Breast epithelium (tissue), 4 donors: ENCODE measurements around the gene NXF3. TPM values are rescaled to one million over a fixed set of nuclear protein-coding genes. Genes with fewer than 3 reads are reported as not detected.
"Not testable (repeated sequence)": the region's sequence is repeated elsewhere in the genome, so short reads cannot be mapped to it uniquely, and the experiment has no call there.

Experiments
- DNase-seq, 2 donors: peaks; one replicate each; pipeline ENCODE4 v3.0.0-alpha.2; 2019; ENCODE audit warnings: low spot score in 2 of 2
- H3K27ac ChIP-seq, 2 donors: fragments of 200-600 bp; sonication (generic) in 1 of 2; one replicate each; pipeline ENCODE4 v1.5.1; 2016 to 2019; ENCODE audit warnings: mild to moderate bottlenecking in 1 of 2
- H3K27me3 ChIP-seq, 2 donors: fragments of 200-600 bp; sonication (generic) in 1 of 2; one replicate each; pipeline versions ENCODE4 v1.5.1 to v1.6.0; 2017 to 2019; ENCODE audit warnings: control low read depth in 1 of 2, mild to moderate bottlenecking in 1 of 2
- H3K36me3 ChIP-seq: fragments of 200-600 bp; one replicate; pipeline ENCODE4 v1.5.1; 2019
- H3K4me1 ChIP-seq, 2 donors: fragments of 200-600 bp; sonication (generic); one replicate each; pipeline ENCODE4 v1.5.1; 2016 to 2019; ENCODE audit warnings: control low read depth in 1 of 2
- H3K4me3 ChIP-seq, 3 donors: fragments of 200-600 bp; sonication (generic); 1 replicate in 2 of 3; 2 replicates in 1 of 3; pipeline ENCODE4 v1.5.1; 2016 to 2019; ENCODE audit warnings: mild to moderate bottlenecking in 3 of 3, moderate library complexity in 2 of 3
- H3K9me3 ChIP-seq, 2 donors: fragments of 200-600 bp; sonication (generic) in 1 of 2; one replicate each; pipeline ENCODE4 v1.5.1; 2016 to 2019; ENCODE audit warnings: control low read depth in 1 of 2
- POLR2A ChIP-seq: fragments of 450-650 bp; IDR thresholded peaks from one replicate; pipeline ENCODE4 v1.6.1; 2016; ENCODE audit warnings: antibody characterized with exemption, mild to moderate bottlenecking, moderate library complexity
- POLR2AphosphoS5 ChIP-seq, 3 donors: sonication (generic); formaldehyde crosslinking; IDR thresholded peaks; one replicate each; pipeline ENCODE4 v1.6.1; 2017; ENCODE audit warnings: antibody characterized with exemption in 3 of 3
- intact Hi-C: fragments of 100-400 bp; cut with DNase I; formaldehyde crosslinking; loops from one replicate; pipeline ENCODE4 v1.15.1; 2023; ENCODE audit warnings: low total_unique reads
- total RNA-seq, 3 donors: library from RNA; depleted of rRNA; stranded (reverse); fragments of >200 nt; gene quantifications; one replicate each; pipeline ENCODE4 v1.1.0, GENCODE V29; 2016
- TF ChIP-seq, protein P1 (sequence below), 3 donors: fragments of 450-650 bp; IDR thresholded peaks; one replicate each; pipeline ENCODE4 v1.5.1; 2016 to 2017; ENCODE audit warnings: antibody characterized with exemption in 3 of 3, mild to moderate bottlenecking in 3 of 3, moderate library complexity in 3 of 3

The NXF3 gene, protein sequence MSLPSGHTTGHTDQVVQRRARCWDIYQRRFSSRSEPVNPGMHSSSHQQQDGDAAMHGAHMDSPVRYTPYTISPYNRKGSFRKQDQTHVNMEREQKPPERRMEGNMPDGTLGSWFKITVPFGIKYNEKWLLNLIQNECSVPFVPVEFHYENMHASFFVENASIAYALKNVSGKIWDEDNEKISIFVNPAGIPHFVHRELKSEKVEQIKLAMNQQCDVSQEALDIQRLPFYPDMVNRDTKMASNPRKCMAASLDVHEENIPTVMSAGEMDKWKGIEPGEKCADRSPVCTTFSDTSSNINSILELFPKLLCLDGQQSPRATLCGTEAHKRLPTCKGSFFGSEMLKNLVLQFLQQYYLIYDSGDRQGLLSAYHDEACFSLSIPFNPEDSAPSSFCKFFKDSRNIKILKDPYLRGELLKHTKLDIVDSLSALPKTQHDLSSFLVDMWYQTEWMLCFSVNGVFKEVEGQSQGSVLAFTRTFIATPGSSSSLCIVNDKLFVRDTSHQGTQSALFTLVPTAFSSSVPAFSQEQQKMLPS
- 1 to 10 TPM in 1 of 3 donors, not detected in 2; 3.5 TPM for total RNA-seq

DNA sequence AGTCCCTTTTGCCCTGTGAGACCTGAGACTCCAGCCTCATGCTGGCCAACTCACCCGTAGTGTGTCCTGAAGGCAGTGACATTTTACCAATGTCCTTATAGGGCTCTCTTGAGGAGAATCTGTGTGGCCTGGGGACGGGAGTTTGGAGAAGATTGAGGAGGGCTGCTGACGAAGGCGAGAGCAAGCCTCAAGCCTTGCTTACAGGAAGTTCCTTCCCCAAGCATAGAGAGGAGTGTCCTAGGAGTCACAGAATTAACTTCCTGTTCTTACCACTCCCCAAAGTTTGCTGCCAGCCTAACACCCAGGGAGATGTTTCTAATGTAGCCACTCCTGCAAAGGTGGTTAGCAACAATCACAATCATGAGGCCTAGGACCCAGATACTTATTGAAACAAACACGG lies at the start of gene NXF3:
Gene NXF3, minus strand, starts transcription at position 202 of the 400 bp plus-strand sequence. Its CDS starts 120 bp downstream, at position 82.
- intact Hi-C loops, result no loop called here
- Histone ChIP-seq H3K27ac (no peak within 1 kb of the TSS), H3K9me3 (no peaks in the 10 kb centered on the region), H3K4me3 (no peak within 1 kb of the TSS), H3K27me3 (peaks cover 0 to 11% of the 10 kb centered on the region in 2 donors), H3K36me3 (no peaks in the 10 kb centered on the region), H3K4me1 (no peaks in the 10 kb centered on the region)
- no peak for DNase-seq
- TF ChIP-seq POLR2AphosphoS5 (IDR thresholded peaks at IDR 0.05) (no peak), POLR2A (no peak)
- TF ChIP-seq, protein P1, sequence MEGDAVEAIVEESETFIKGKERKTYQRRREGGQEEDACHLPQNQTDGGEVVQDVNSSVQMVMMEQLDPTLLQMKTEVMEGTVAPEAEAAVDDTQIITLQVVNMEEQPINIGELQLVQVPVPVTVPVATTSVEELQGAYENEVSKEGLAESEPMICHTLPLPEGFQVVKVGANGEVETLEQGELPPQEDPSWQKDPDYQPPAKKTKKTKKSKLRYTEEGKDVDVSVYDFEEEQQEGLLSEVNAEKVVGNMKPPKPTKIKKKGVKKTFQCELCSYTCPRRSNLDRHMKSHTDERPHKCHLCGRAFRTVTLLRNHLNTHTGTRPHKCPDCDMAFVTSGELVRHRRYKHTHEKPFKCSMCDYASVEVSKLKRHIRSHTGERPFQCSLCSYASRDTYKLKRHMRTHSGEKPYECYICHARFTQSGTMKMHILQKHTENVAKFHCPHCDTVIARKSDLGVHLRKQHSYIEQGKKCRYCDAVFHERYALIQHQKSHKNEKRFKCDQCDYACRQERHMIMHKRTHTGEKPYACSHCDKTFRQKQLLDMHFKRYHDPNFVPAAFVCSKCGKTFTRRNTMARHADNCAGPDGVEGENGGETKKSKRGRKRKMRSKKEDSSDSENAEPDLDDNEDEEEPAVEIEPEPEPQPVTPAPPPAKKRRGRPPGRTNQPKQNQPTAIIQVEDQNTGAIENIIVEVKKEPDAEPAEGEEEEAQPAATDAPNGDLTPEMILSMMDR (IDR thresholded peaks at IDR 0.05), result no peak

DNA sequence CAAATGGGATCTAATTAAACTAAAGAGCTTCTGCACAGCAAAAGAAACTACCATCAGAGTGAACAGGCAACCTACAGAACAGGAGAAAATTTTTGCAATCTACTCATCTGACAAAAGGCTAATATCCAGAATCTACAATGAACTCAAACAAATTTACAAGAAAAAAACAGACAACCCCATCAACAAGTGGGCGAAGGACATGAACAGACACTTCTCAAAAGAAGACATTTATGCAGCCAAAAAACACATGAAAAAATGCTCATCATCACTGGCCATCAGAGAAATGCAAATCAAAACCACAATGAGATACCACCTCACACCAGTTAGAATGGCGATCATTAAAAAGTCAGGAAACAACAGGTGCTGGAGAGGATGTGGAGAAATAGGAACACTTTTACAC lies 43.6 kb upstream of the NXF3 start:
- intact Hi-C loops, H3K9me3 ChIP-seq, H3K4me3 ChIP-seq, H3K36me3 ChIP-seq, DNase-seq, H3K4me1 ChIP-seq, H3K27ac ChIP-seq: not testable (repeated sequence)
- H3K27me3 ChIP-seq, result peaks cover 0 to 12% of the 10 kb centered on the region in 2 donors

DNA sequence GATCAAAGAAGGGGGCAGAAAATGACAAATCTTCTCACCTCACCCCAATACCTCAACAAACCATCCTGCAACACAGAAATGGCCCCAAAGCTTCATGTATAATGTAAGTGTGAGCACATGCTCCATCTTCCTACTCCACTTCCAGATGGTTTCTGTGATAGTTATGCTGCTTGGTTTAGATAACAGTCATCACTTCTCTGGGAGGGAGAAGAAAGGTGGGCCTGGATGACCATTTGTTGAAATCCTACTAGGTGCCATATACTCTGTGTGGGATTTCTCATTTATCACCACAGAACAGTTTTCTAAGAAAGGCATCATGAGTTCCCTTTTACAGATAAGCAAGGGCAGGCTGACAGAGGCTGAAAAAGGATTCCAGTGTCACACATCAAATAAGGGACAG lies 31.3 kb upstream of the NXF3 start:
- Histone ChIP-seq H3K27me3 (peaks cover 0 to 20% of the 10 kb centered on the region in 2 donors), H3K4me3 (no peak overlapping the region), H3K4me1 (no peaks in the 10 kb centered on the region), H3K27ac (no peak overlapping the region), H3K9me3 (peaks cover 0 to 6% of the 10 kb centered on the region in 2 donors), H3K36me3 (no peaks in the 10 kb centered on the region)
- intact Hi-C loops, result no loop called here
- no peak for TF ChIP-seq POLR2A
- no peak for TF ChIP-seq POLR2AphosphoS5 (IDR thresholded peaks at IDR 0.05)
- TF ChIP-seq, protein P1 (IDR thresholded peaks at IDR 0.05), result no peak
- DNase-seq, result no peak

DNA sequence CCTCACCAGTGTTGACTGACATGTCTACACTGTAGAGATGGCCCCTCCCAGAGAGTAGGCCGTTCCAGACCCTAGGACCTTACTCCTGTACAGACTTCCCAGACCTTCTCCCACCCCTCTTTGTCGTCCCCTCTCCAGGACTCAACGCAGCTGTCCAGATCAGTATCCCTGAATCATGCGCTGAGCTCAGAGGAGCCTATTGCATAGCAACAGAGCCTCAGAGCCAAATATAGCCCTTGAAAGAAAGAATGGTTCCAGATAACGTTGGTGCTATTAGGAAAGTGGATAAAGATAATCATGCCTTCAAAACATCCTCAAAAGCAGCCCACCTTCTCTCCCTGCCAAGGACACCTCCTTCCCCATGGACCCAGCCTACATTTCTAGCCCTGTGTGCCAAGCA lies 27.8 kb upstream of the NXF3 start:
- intact Hi-C loops, result no loop called here
- Histone ChIP-seq H3K4me1 (no peaks in the 10 kb centered on the region), H3K27me3 (peaks cover 0 to 19% of the 10 kb centered on the region in 2 donors), H3K36me3 (no peaks in the 10 kb centered on the region), H3K4me3 (no peak overlapping the region), H3K9me3 (peaks cover 0 to 6% of the 10 kb centered on the region in 2 donors), H3K27ac (no peak overlapping the region)
- TF ChIP-seq POLR2AphosphoS5 (IDR thresholded peaks at IDR 0.05), result no peak
- TF ChIP-seq POLR2A, result no peak
- TF ChIP-seq, protein P1 (IDR thresholded peaks at IDR 0.05), result no peak
- no peak for DNase-seq

DNA sequence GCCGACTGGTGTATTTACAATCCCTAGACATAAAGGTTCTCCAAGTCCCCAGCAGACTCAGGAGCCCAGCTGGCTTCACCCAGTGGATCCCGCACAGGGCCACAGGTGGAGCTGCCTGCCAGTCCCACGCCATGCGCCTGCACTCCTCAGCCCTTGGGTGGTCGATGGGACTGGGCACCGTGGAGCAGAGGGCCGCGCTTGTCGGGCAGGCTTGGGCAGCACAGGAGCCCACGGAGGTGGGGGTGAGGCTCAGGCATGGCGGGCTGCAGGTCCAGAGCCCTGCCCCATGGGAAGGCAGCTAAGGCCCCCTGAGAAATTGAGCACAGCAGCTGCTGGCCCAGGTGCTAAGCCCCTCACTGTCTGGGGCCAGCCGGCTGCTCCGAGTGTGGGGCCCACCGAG lies 24.0 kb upstream of the NXF3 start:
- intact Hi-C loops, H3K27ac ChIP-seq, DNase-seq, H3K4me1 ChIP-seq, H3K36me3 ChIP-seq, H3K4me3 ChIP-seq, H3K9me3 ChIP-seq: not testable (repeated sequence)
- H3K27me3 ChIP-seq, result peaks cover 0 to 46% of the 10 kb centered on the region in 2 donors

DNA sequence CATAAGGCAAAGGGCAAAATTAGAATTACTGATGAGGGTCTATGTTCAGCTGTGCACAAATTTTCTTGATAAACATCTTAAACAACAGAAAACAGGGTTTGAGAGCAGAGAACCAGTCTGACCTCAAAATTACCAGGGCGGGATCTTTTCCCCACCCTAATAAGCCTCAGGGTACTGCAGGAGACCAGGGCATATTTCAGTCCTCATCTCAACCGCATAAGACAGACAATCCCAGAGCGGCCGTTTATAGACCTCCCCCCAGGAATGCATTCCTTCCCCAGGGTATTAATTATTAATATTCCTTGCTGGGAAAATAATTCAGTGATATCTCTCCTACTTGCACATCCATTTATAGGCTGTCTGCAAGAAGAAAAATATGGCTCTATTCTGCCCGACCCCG lies 16.6 kb upstream of the NXF3 start:
- H3K27ac ChIP-seq, H3K4me3 ChIP-seq, H3K36me3 ChIP-seq, DNase-seq, intact Hi-C loops, H3K4me1 ChIP-seq: not testable (repeated sequence)
- Histone ChIP-seq H3K9me3 (peaks cover 18 to 31% of the 10 kb centered on the region in 2 donors), H3K27me3 (peaks cover 0 to 21% of the 10 kb centered on the region in 2 donors)
